Measurements from ENCODE around the gene CDK9. TPM values are rescaled to one million over a fixed set of nuclear protein-coding genes. Genes with fewer than 3 reads are reported as not detected.
A peak's percentile ranks its signal among the peaks of the same experiment; 100 is the strongest.

The CDK9 gene
- total RNA-seq, 4 donors from 2014 or later: 54.4 to 79.6 (median 71.7) TPM

GRCh38 chr9:127801955-127802575, 16.2 kb downstream of the CDK9 start:
- Histone ChIP-seq H3K36me3 (peaks cover 0 to 27% (median 15%) of the 10 kb centered on the region in 4 donors), H3K27ac (replicated peaks in 1 of 4) (peak overlapping the region; percentile 82 to 98 (median 94)), H3K27me3 (no peaks in the 10 kb centered on the region), H3K4me3 (peak overlapping the region; percentile 64 to 85 (median 80)), H3K9me3 (no peaks in the 10 kb centered on the region), H3K4me1 (peaks cover 20 to 44% (median 38%) of the 10 kb centered on the region in 4 donors)
- TF ChIP-seq POLR2AphosphoS5 (IDR thresholded peaks at IDR 0.05): peak in 1 of 2 donors; percentile 44
- peak in 2 of 3 experiments; percentile 8 to 27 for TF ChIP-seq CTCF (IDR thresholded peaks at IDR 0.05)
- no peak for TF ChIP-seq POLR2A (IDR thresholded peaks at IDR 0.05; ENCODE audit: low read depth)
- WGBS: 22% methylated on average over 8 of the region's 10 CpGs
- no peak for DNase-seq (ENCODE audit: extremely low spot score)
- intact Hi-C loops (cut with DNase I): loop anchor here (5.0 kb wide), 1 partner anchor 120 kb away; no protein-coding TSS in a partner anchor

GRCh38 chr9:127802576-127803443, 17.0 kb downstream of the CDK9 start, which contains the start of gene FPGS:
TSS of gene FPGS (plus strand) at chr9:127802882. CDS start at chr9:127802925, 43 bp downstream.
- Histone ChIP-seq H3K27me3 (no peaks in the 10 kb centered on the region), H3K9me3 (no peaks in the 10 kb centered on the region), H3K36me3 (peaks cover 0 to 35% (median 22%) of the 10 kb centered on the region in 4 donors), H3K27ac (replicated peaks in 1 of 4) (peak within 1 kb of the TSS; percentile 82 to 98 (median 94)), H3K4me1 (peaks cover 20 to 41% (median 36%) of the 10 kb centered on the region in 4 donors), H3K4me3 (peak within 1 kb of the TSS; percentile 64 to 85 (median 80))
- WGBS: 1% methylated on average over 26 of the region's 83 CpGs
- TF ChIP-seq CTCF (IDR thresholded peaks at IDR 0.05) (no peak), EP300 (IDR thresholded peaks at IDR 0.05) (no peak), POLR2AphosphoS5 (IDR thresholded peaks at IDR 0.05) (peak; percentile 50 to 81), POLR2A (IDR thresholded peaks at IDR 0.05; ENCODE audit: low read depth) (peak; percentile 53)
- peak; percentile 97 for DNase-seq (ENCODE audit: extremely low spot score)
- intact Hi-C loops (cut with DNase I): loop anchor here (5.0 kb wide), 1 partner anchor 119 kb away; no protein-coding TSS in a partner anchor

- H3K36me3 ChIP-seq: peaks cover 4 to 44% (median 32%) of the 10 kb centered on the region in 4 donors
- DNase-seq (ENCODE audit: extremely low spot score): no peak
- intact Hi-C loops (cut with DNase I): loop anchor here (5.0 kb wide), 1 partner anchor 119 kb away; no protein-coding TSS in a partner anchor
- peak overlapping the region; percentile 64 to 85 (median 80) for H3K4me3 ChIP-seq
- TF ChIP-seq EP300 (IDR thresholded peaks at IDR 0.05): no peak
- TF ChIP-seq POLR2AphosphoS5 (IDR thresholded peaks at IDR 0.05): no peak
- no peak for TF ChIP-seq CTCF (IDR thresholded peaks at IDR 0.05)
- no peak for TF ChIP-seq POLR2A (IDR thresholded peaks at IDR 0.05; ENCODE audit: low read depth)
- 43% methylated on average over 17 of the region's 18 CpGs for WGBS
- H3K4me1 ChIP-seq: peaks cover 20 to 41% (median 36%) of the 10 kb centered on the region in 4 donors
- H3K27ac ChIP-seq (replicated peaks in 1 of 4): peak overlapping the region; percentile 82 to 98 (median 94)
- no peaks in the 10 kb centered on the region for H3K9me3 ChIP-seq
- no peaks in the 10 kb centered on the region for H3K27me3 ChIP-seq
These were observed 17.9 kb downstream of the CDK9 start for GRCh38 chr9:127803507-127804352.

- no peak for DNase-seq (ENCODE audit: extremely low spot score)
- Histone ChIP-seq H3K9me3 (no peaks in the 10 kb centered on the region), H3K4me3 (no peak overlapping the region), H3K36me3 (peaks cover 8 to 63% (median 48%) of the 10 kb centered on the region in 4 donors), H3K4me1 (peaks cover 25 to 54% (median 44%) of the 10 kb centered on the region in 4 donors), H3K27me3 (no peaks in the 10 kb centered on the region), H3K27ac (replicated peaks in 1 of 4) (no peak overlapping the region)
- WGBS: 80% methylated on average over 8 of the region's 8 CpGs
- intact Hi-C loops (cut with DNase I): no loop called here
- no peak for TF ChIP-seq CTCF (IDR thresholded peaks at IDR 0.05)
- no peak for TF ChIP-seq EP300 (IDR thresholded peaks at IDR 0.05)
- TF ChIP-seq POLR2AphosphoS5 (IDR thresholded peaks at IDR 0.05): no peak
- TF ChIP-seq POLR2A (IDR thresholded peaks at IDR 0.05; ENCODE audit: low read depth): no peak
These were observed 19.8 kb downstream of the CDK9 start for GRCh38 chr9:127805620-127806019.

Data from esophagus muscularis mucosa (tissue), 4 donors.